Stimulated activated CD8-positive, alpha-beta memory T cell treated with anti-CD3 and anti-CD28 coated beads, Interleukin-15, amount 100 ng/mL, for 48 hours (primary cell): ENCODE results near the gene PLB1.

Experiments
- DNase-seq, 2 donors: peaks; one replicate each; pipeline ENCODE4 v3.0.0-alpha.2; 2020; ENCODE audit warnings: low read depth in 2 of 2

The PLB1 gene

DNA sequence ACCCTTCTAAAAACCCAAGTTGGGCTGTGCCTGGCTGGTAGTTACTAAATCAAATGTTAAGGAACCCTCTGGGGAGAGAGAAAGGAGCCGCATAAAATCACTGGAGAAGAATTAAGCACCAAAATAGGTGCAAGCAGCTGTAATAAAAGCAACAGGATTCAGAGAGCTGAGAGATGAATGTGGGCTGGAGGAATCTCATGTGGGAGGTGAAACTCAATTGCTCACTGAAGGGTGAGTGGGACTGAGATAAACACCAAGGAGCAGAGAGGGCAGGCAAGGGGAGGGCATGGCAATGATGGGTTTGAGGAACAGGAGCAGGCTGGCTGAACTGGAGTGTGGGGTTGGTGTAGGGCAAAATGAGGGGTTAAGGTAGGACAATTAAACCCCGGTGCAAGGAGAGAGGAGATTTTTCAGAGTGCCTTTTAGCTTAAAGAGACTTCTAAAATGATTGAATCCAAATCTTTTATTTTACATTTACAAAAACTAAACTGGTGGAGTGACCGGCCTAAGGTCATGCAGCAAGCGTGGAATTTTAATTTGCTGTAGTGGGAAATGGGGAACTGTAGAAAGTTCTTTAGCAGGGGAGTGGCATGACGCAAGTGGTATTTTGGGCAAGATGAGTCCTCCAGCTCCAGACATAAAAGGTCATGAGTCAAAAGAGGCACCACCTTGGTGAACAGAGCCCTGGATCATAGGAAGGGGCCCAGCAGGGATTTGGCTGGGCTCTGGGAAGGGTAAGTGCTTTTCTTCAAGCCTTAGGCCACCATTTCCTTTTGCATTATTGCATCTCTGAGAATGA lies 10.5 kb downstream of the PLB1 start:
- DNase-seq, result no peak

DNA sequence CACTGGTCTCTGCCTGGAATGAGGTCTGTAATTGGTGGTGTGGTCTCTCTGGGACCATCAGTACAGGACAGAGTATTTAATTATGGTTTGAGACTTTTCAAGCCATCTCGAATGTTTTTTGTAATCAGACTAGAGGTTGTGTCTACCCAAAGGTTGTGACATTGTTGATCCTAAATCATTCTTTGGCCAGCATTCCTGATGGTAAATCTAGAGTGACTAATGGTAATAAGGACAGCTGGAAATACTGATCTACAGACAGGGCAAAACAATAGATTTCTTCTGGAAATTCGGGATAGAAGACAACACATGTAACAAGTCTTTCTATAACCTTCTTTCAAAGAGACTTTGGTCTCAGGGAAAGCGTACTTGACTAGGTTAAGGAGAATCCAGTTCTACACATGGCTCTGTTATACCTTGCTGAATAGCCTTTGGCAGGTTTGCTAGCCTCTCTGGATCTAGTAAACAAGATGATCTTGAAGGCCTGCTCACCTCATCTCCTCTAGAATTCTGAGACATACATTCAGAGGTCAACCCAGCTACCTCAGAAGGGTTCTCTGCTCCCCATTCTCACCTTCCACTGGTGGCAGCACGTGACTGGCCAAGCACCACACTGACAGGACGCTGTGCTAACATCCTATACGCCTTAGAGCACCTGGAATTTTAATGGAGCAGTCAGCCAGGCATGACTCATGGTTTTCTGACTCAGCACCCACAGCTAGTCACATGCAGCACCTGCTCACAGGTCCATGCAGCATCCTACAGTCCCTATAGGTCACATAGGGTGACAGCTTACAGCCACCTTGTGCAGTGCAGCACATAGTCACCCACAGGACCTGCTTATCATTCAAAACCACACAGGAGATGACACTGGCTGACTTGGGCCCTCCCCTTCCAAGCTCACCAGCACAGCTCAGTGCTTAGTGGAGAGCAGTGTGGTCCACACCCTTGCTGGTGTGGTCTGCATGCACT lies 12.2 kb downstream of the PLB1 start:
- peak; percentile 15 to 30 for DNase-seq

- DNase-seq, result no peak
These were observed 13.5 kb downstream of the PLB1 start for GRCh38 chr2:28509361-28509760.

GRCh38 chr2:28510184-28510583 lies 14.3 kb downstream of the PLB1 start:
- DNase-seq, result no peak

DNA sequence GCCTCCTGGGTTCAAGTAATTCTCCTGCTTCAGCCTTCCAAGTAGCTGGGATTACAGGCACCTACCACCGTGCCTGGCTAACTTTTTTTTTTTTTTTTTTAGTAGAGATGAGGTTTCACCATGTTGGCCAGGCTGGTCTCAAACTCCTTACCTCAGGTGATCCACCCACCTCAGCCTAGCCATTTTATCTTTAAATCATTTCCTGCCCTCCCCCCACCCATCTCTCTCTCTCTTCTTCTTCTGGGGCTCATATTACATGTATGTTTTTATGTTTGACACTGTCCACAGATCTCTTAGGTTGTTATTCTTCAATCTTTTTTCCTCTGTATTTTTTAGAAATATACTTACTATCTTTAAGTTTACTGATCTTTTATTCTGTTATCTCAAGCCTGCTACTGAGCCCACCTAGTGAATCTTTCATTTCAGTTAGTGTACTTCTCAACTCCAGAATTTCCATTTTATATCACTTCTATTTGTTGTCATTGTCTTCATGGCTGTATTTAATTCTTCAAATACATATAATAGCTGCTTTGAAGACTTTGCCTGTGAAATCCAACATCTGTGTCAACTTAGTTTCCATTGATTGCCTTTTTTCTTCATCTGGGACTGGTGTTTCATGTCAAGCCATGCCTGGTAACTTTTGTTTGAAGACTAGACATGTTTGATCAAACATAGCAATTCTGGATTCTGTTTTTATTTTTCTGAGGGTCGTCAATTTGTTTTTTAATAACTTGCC lies 16.2 kb downstream of the PLB1 start:
- DNase-seq, result no peak

DNA sequence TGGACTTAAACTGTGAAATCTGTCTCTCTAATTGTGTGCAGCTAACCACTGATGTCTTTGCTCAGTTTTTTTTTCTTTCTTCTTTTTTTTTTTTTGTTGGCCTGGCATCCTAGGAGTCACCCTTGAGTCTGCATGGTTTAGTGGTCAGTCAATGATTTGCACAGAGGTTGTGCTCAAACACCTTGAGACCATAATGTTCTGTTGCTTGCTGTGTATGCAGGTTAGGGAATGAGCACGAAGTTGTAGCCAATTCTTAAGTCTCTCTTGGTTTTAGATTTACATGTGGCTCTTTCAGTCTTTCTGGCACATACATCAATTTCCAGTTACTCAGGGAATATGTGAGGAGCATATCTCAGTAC lies 16.7 kb downstream of the PLB1 start:
- no peak for DNase-seq

DNA sequence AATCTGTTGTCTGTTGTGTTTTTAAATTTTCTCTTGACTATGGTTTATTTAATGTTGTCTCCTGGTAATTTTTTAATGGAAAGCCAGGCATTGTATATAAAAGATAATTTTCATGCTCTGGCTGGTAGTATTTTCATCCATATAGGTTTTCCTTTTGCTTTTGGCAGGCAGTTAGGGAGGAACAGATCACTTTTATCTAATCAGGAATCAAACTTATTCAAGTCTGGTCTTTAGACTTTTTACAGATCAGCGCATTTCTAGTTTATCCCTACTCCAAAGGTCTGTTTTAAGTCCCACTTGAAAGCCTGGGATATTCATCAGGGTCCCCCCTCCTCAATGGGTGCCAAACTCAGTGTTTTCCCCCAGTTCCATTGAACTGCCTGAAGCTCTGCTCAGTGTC lies 17.2 kb downstream of the PLB1 start:
- DNase-seq, result no peak

- no peak for DNase-seq
These were observed 19.4 kb downstream of the PLB1 start for GRCh38 chr2:28515176-28515751.

DNA sequence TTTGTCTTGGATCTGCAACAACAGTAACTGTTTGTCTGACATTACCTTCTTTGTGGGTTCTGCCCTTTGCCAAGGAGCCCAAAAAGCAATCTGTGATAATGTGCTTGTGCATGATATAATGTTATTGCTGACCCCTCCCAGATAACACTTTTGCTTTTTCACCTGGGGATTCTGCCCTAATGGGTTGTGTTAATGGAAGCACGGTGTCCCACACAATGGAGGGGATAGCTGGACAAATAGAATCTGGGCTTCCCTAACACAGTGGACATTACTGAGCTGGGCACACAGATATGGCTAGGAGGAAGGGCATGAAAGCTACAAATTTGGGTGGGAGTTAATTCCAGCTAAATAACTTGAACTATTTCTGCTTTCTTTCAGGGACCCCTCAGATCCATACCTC lies 20.6 kb downstream of the PLB1 start:
- DNase-seq, result no peak

DNA sequence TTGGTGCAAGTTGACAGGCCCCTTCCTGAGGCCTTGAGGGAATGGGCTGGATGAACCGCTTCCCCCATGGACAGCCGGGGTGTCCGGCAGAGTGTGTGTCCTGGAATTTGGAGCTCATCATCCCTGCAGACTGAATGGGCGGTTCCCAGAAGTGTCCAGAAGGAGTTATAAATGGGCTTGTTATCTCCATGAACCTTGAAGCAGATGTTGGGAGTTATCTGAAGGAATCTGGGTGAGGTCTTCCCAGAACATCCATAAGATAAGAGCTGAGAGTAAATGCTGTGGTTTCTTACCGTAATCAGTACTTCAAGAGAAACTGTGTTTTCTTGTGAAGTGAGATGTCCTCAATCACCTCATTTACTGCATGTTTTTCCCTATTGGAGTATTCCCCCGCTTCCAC lies 21.1 kb downstream of the PLB1 start:
- no peak for DNase-seq

DNA sequence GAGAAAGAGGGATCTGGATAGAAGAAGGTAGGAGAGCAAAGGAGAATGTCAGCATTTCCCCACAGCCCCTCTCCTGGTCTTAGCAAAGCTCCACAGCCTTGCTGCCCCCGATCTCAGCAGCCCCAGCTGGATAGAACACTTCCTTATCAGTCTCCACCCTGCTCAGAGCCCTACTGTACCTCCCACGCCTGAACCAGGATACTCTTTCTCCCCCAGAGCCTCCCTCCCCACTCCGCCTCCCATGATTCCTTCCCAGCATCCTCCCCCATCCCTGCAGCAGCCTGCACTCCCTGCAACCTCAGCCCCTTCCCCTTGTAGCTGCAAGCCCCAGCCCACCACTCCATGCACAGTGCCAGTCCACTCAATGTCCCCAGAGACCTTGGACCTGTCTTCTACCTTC lies 25.8 kb downstream of the PLB1 start:
- DNase-seq, result no peak

DNA sequence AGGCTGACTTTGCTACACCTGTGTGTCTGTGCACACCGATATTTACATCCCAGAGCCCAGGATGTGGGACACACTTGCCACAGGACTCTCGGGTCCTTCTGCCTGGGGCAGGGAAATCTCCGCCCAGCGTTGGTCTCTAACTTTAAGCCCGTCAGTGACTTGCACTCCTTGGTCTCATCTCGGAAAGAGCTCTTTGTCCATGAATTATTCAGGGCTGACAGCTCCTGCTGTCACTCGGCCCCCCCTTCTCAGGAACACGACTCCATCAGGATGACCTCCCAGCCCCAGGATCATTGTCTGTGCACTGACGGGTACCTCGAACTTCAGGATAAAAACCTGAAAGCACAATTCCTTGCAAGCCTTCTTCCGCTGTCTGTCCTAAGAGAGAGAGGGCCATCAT lies 26.6 kb downstream of the PLB1 start:
- no peak for DNase-seq

GRCh38 chr2:28523902-28524301 lies 28.0 kb downstream of the PLB1 start:
- no peak for DNase-seq

- no peak for DNase-seq
These were observed 29.6 kb downstream of the PLB1 start for GRCh38 chr2:28525481-28525880.

- no peak for DNase-seq
These were observed 30.8 kb downstream of the PLB1 start for GRCh38 chr2:28526527-28527132.

DNA sequence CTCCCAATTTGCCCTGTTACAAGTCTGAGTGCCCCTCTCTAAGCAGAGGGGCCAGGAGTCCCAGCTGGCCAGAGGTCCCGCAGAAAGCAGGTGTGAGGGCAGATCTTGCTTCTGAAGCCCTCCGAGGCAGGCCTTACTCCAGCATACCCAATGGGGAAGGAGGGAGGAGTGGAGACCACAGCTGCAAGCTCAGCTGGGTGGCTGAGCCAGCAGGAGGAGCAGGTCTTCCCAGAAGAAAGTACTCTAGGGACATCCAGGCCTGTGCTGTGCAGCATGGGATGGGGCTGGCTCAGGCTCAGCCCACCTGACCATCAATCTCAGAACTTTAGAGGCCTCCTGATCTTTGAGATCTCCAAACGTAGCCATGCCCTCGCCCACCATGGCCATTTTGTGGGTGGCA lies 31.3 kb downstream of the PLB1 start:
- no peak for DNase-seq

- no peak for DNase-seq
These were observed 32.3 kb downstream of the PLB1 start for GRCh38 chr2:28528206-28528605.

DNA sequence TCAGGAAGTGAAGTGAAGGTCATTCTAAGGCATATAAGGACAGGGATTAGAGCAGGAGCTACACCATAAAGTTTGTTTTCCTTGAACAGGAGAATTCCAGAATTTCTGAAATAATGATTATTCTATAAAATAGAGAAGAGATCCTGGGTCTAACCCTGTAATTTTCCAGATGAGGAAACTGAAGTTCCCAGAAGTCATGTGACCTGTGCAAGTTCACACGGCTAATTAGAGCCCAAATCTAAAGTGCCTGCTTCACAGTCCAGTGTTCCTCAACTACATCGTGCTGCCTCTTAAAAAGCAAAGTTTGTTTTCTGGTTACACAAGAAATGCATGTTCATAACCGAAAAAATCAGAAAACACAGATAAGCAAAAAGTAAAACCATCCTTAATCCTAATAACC lies 34.9 kb downstream of the PLB1 start:
- DNase-seq, result no peak

DNA sequence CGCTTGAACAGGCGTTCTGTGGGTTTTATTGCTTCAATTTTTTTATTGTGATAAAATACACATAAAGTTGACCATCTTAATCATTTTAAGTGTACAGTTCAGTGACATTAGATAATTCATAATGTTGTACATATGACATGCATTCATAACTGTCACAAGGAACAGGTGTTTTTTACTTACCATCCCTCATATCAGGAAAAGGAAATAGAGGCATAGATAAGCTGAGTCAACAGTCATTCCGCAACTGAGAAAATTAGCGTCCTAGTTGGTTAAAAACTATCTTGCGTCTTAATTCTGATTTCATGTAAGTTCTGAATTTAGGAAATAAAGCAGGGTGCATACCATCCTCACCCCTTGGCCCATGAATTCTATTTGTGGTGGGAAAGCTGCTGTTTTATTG lies 36.5 kb downstream of the PLB1 start:
- DNase-seq, result no peak

- DNase-seq, result no peak
These were observed 37.3 kb downstream of the PLB1 start for GRCh38 chr2:28533044-28533680.

DNA sequence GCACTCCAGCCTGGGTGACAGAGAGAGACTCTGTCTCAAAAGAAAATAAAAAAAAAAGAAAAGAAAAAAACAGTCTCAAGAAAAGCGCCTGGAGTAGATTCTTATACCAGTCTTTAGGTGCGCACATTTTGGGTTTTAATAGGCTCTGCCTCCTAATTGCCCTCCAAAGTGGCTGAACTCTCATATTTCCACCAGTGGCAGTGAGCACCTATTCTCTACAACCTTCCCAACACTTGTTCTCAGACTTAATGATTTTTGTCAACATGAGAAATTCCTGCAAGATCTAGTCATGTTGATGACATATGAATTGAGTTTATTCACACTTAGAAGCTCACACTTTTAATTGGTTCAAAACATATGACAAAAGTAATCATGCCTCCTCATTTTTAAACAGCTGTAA lies 39.0 kb downstream of the PLB1 start:
- DNase-seq, result no peak
